ENCODE data around the gene LRMDA.

- no peak for TF ChIP-seq CTCF (IDR thresholded peaks at IDR 0.05)
- TF ChIP-seq POLR2AphosphoS5 (IDR thresholded peaks at IDR 0.05) = no peak
- TF ChIP-seq POLR2A (IDR thresholded peaks at IDR 0.05) = no peak
Measured at GRCh38 chr10:76041551-76041950, 610.1 kb downstream of the LRMDA start.

Measured in sigmoid colon (tissue), 4 donors.